ENCODE data around the gene VAV2. TPM values are rescaled to one million over a fixed set of nuclear protein-coding genes. Genes with fewer than 3 reads are reported as not detected.

The VAV2 gene
- total RNA-seq, 2 experiments from 2014 or later, result 11.0 to 27.8 TPM

DNA sequence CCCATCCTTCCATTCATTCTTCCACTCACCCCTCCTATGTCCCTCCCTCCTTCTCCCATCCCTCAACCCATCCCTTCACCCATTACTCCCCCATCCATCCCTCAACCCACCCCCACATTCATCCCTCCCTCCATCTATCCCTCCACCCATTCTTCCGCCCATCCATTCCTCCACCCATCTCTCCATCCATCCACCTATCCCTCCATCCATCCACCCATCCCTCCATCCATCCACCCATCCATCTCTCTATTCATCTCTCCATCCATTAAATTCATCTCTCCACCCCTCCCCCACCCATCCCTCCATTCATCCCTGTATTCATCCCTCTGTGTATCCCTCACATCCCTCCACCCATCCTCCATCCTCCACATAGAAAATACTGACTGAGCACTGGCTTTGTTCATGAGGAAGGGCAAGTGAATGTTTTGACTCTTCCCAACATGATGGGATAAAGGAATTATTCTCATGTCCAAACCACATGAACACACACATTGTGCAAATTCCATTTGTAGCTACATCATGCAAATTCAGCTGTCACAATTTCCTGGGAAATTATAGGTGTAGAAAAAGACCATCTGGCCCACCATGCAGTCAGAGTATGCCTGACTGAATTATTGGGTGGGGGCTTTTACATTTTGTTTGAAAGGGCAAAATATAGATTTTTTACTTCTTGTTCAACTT is 6.9 kb upstream of the VAV2 start:
- Histone ChIP-seq H4K20me1 (ENCODE audit: insufficient read depth, low read length) (no peaks in the 10 kb centered on the region), H3K9me3 (ENCODE audit: low read length) (no peaks in the 10 kb centered on the region), H3K79me2 (ENCODE audit: insufficient read depth, low read depth, low read length) (no peaks in the 10 kb centered on the region), H3K4me1 (ENCODE audit: insufficient read depth, low read length, poor library complexity, severe bottlenecking) (peaks cover 5% of the 10 kb centered on the region), H3K27ac (ENCODE audit: low read depth, low read length, poor library complexity, severe bottlenecking) (no peak overlapping the region), H3K4me2 (ENCODE audit: low read length) (no peak overlapping the region), H2AFZ (ENCODE audit: low read length) (no peak overlapping the region), H3K36me3 (ENCODE audit: insufficient read depth, low read length) (no peaks in the 10 kb centered on the region), H3K4me3 (ENCODE audit: low read depth, low read length, poor library complexity, severe bottlenecking) (no peak overlapping the region), H3K9me2 (ENCODE audit: insufficient read depth, low read length) (no peaks in the 10 kb centered on the region)
- ChIA-PET POLR2A (interaction anchor here (0.8 kb wide), 1 partner anchor 172 kb away, joined by 3 read pairs; no protein-coding TSS in a partner anchor), CTCF (ENCODE audit: unreplicated experiment) (no interaction called here)
- TF ChIP-seq, protein P1, sequence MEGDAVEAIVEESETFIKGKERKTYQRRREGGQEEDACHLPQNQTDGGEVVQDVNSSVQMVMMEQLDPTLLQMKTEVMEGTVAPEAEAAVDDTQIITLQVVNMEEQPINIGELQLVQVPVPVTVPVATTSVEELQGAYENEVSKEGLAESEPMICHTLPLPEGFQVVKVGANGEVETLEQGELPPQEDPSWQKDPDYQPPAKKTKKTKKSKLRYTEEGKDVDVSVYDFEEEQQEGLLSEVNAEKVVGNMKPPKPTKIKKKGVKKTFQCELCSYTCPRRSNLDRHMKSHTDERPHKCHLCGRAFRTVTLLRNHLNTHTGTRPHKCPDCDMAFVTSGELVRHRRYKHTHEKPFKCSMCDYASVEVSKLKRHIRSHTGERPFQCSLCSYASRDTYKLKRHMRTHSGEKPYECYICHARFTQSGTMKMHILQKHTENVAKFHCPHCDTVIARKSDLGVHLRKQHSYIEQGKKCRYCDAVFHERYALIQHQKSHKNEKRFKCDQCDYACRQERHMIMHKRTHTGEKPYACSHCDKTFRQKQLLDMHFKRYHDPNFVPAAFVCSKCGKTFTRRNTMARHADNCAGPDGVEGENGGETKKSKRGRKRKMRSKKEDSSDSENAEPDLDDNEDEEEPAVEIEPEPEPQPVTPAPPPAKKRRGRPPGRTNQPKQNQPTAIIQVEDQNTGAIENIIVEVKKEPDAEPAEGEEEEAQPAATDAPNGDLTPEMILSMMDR (conservative IDR thresholded peaks at IDR 0.05; ENCODE audit: low read length), result no peak
- TF ChIP-seq EZH2phosphoT487 (IDR thresholded peaks at IDR 0.05; ENCODE audit: borderline replicate concordance, low read depth, low read length), result no peak
- no TSS peak for BruUV-seq (replicated peaks)
- intact Hi-C loops (cut with micrococcal nuclease; ENCODE audit: unreplicated experiment), result no loop called here
- no peak for DNase-seq (ENCODE audit: low spot score)

- Histone ChIP-seq H3K9me2 (ENCODE audit: insufficient read depth, low read length) (no peaks in the 10 kb centered on the region), H3K27ac (ENCODE audit: low read depth, low read length, poor library complexity, severe bottlenecking) (no peak overlapping the region), H3K79me2 (ENCODE audit: insufficient read depth, low read depth, low read length) (no peaks in the 10 kb centered on the region), H3K36me3 (ENCODE audit: insufficient read depth, low read length) (no peaks in the 10 kb centered on the region), H4K20me1 (ENCODE audit: insufficient read depth, low read length) (no peaks in the 10 kb centered on the region), H3K9me3 (ENCODE audit: low read length) (no peaks in the 10 kb centered on the region), H3K4me3 (ENCODE audit: low read depth, low read length, poor library complexity, severe bottlenecking) (no peak overlapping the region), H2AFZ (ENCODE audit: low read length) (no peak overlapping the region), H3K4me1 (ENCODE audit: insufficient read depth, low read length, poor library complexity, severe bottlenecking) (peaks cover 16% of the 10 kb centered on the region), H3K4me2 (ENCODE audit: low read length) (no peak overlapping the region)
- intact Hi-C loops (cut with micrococcal nuclease; ENCODE audit: unreplicated experiment), result no loop called here
- ChIA-PET CTCF (ENCODE audit: unreplicated experiment) (interaction anchor here (0.6 kb wide), 1 partner anchor 255 kb away, joined by 3 read pairs; no protein-coding TSS in a partner anchor), POLR2A (no interaction called here)
- no TSS peak for BruUV-seq (replicated peaks)
- no peak for DNase-seq (ENCODE audit: low spot score)
- TF ChIP-seq EZH2phosphoT487 (IDR thresholded peaks at IDR 0.05; ENCODE audit: borderline replicate concordance, low read depth, low read length), result no peak
- TF ChIP-seq, protein P1 (conservative IDR thresholded peaks at IDR 0.05; ENCODE audit: low read length), result no peak
Observed at GRCh38 chr9:133997584-133997983, 5.5 kb upstream of the VAV2 start.
